DMS114 treated with DMSO at 0.1 percent for 48 hours (cell line): ENCODE results near the gene CUX1.

Source experiments
- DNase-seq: peaks from one replicate; lab custom pipeline; 2025; ENCODE audit not compliant: unreplicated experiment; lab: John Stamatoyannopoulos, UW

The CUX1 gene

GRCh38 chr7:101934618-101935017, 117.2 kb downstream of the CUX1 start:
- DNase-seq = no peak

DNA sequence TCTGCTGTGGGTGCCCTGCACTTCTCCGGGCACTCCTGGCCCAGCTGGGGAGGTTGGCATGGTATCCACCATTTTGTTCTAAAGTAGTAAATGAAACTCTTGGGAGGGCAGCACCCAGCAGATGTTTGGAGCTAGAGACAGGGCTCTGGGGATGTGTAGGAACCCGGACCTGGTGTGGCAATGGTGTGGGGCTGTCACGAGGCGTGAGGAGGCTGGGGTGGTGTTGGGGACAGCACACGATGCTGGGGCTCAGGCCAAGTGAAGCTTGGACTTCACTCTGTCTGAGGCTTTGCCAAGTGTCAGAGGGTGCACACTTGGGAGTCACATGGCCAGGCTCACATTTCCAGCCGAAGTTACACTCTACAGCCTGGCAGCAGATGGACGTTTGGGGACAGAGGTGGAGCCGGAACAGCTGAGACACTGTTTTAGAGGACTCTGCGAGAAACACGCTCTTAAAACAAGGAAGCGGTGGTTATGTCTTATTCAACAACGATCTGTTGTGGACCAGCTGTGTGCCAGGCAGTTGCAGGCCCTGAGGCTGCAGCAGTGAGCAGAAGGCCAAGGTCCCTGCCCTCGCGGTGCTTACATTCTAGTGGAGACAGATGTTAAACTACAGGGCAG, 118.2 kb downstream of the CUX1 start:
- DNase-seq = no peak

- DNase-seq = no peak
These were observed 118.8 kb downstream of the CUX1 start for GRCh38 chr7:101936223-101936610.

GRCh38 chr7:101936611-101937231, 119.3 kb downstream of the CUX1 start:
- no peak for DNase-seq

- no peak for DNase-seq
These were observed 120.5 kb downstream of the CUX1 start for GRCh38 chr7:101937717-101938514.

DNA sequence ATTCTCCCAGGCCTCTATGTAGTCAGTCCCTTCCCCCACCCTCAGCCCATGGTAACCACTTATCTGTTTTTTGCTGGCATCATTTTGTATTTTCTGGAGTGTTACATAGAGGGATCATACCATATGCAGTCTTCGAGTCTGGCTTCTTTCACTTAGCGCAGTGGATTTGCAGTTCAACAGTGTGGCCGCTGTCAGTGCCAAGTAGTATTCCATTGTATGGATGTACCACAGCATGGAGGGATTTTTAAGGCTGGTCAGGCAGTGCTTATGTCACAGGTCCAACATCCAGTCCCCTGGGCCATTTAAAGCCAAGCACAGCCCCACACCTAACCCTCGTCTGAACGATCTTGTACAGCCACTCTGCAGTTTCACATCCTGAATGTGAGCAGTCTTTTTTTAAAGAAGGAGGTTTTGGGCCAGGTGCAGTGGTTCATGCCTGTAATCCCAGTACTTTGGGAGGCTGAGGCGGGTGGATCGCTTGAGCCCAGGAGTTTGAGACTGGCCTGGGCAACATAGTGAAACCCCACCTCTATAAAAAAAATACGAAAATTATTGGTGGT, 121.8 kb downstream of the CUX1 start:
- no peak for DNase-seq

DNA sequence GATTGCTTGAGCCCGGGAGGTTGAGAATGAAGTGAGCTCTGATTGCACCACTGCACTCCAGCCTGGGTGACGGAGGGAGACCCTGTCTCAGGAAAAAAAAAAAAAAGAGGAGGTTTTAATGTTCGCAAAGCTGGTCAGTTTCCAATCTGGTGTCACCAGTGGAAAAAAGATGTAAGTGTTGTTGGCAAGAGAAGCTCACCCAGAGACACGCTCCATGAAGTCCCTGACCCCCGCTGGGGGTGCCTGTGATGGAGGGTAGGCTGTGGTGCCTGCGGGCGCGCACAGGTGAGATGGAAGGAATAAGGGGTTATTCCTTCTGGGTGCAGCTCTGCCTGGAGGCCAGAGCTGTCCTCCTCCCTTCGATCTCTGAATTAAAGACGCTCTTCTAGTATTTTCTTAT, 122.7 kb downstream of the CUX1 start:
- no peak for DNase-seq

GRCh38 chr7:101940830-101941229, 123.4 kb downstream of the CUX1 start:
- DNase-seq = no peak

- DNase-seq = no peak
These were observed 124.3 kb downstream of the CUX1 start for GRCh38 chr7:101941481-101942383.

- DNase-seq = no peak
These were observed 125.3 kb downstream of the CUX1 start for GRCh38 chr7:101942603-101943210.

- DNase-seq = no peak
These were observed 125.9 kb downstream of the CUX1 start for GRCh38 chr7:101943306-101943705.

DNA sequence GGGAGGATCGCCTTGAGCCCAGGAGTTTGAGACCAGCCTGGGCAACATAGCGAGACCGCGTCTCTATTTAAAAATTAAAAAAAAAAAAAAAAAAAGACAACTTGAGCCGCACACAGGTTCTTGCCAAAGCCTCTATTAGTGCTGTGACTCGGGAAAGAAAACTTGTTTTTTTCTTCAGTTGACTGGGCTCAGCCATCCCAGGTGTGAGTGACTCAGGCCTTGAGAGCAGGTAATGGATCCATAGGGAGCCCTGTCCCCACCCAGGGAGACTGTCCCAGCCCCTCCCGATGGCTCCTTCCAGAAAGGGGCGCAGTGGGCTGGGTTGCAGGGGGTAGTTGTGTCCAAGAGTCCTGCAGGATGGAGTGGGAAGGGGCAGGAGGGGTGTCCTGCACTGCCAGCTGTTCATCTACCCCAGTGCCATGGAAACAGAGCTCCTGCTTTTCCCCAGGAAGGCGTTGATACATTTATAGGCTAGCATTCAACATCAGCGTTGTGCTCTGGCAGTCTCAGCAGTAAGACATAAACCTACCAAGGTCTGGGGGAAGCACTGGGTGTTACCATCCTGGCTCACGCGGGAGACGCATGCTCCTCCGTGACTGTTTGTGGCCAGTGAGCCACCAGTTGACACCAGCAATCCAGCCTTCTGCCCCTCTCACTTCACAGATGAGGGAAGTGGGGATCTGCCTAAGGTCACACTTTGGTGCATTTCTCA, 126.6 kb downstream of the CUX1 start:
- no peak for DNase-seq

DNA sequence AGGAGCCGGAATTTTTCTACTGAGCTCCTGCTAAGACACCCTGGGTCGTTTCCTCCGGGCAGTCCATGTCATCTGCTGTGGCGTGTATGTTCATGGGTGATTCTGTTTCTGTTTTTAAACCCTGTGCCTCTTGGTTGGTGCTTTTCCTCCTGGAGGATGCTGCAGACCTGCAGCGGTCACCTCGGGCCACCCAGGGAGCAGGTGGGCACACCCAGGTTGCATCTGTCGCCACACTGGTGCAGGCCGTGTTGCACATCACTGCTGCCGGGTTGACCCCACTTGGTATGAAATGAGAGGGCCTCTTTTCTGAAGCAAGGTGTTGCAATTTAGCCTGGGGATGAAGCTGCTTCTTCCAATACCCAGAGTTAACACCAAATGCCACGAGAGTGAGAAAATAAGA, 127.2 kb downstream of the CUX1 start:
- DNase-seq = no peak

DNA sequence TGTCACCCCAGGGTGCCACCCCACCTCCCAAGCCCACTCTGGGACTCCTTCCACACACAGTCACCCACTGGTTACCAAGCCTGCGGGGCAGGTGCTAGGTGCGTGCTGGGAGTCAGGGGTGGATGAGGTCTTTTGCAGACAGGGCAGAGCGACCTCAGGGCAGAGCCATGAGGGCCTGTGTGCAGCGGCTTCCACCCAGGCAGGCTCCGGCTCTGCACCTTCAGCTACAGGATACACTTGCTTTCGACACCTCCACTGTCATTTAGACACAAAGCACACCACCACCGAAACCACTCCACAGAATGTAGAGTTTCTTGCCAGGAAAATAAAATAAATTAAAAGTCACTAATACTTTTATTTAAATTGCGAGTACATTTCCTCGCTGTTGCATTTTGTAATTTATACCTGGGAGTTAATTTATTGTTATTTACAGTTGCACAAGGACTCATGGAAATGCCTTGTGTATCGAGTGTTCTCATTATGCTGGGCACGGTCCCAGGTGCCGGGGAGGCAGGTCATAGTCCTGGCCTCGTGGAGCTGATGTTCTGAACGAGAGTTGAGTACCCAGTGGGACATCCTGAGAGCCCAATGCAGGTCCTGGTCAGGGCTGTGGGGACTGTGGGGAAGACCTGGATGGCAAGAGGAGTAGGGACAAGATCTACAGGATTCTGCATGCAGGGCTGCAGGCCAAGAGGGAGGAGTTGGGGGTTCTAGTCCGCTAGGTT, 127.8 kb downstream of the CUX1 start:
- no peak for DNase-seq

- DNase-seq = no peak
These were observed 130.5 kb downstream of the CUX1 start for GRCh38 chr7:101947899-101948298.

GRCh38 chr7:101948650-101949049, 131.2 kb downstream of the CUX1 start:
- no peak for DNase-seq

DNA sequence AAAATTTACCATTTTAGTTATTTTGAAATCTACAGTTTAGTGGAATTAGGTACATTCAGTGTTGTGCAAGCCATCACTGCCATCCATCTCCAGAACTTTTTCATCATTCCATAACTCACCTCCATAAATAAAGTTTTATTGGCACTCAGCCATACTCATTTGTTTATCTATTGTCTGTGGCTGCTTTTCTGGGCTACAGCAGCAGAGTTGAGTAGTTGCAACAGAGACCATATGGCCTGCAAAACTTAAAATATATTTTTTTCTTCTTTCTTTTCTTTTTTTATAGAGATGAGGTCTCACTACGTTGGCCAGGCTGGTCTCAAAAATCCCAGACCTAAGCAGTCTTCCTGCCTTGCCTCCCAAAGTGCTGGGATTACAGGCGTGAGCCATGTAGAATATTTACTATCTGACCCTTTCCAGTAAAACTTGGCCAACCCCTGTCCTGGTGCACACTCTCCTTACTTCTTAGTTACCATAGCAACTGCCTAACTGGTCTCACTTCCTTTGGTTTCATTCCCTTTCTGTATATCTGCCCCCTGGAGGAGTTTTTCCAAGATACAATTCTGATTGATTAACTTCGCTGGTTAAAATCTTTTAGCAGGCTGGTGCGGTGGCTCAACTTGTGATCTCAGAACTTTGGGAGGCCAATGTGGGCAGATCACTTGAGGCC, 133.2 kb downstream of the CUX1 start:
- peak; percentile 15 for DNase-seq

- DNase-seq = no peak
These were observed 134.3 kb downstream of the CUX1 start for GRCh38 chr7:101951757-101952156.
